Keratinocyte (primary cell): ENCODE results near the gene C18orf54.

ENCODE experiments used
- EZH2 ChIP-seq: IDR thresholded peaks from one replicate; pipeline ENCODE4 v1.6.1; 2012; ENCODE audit warnings: inconsistent platforms, mild to moderate bottlenecking, low read length, moderate library complexity
- TF ChIP-seq, protein P1 (sequence below), 3 experiments: IDR thresholded peaks in 1 of 3; conservative IDR thresholded peaks in 1 of 3; optimal IDR thresholded peaks in 1 of 3; 2 replicates in 2 of 3; 3 replicates in 1 of 3; pipeline versions ENCODE3 to v1.5.1; 2011; ENCODE audit warnings: low read length in 3 of 3, mild to moderate bottlenecking in 3 of 3, moderate library complexity in 2 of 3, control low read depth in 1 of 3, inconsistent platforms in 1 of 3; ENCODE audit not compliant: insufficient read depth in 2 of 3; ENCODE audit errors: extremely low read depth in 1 of 3

DNA sequence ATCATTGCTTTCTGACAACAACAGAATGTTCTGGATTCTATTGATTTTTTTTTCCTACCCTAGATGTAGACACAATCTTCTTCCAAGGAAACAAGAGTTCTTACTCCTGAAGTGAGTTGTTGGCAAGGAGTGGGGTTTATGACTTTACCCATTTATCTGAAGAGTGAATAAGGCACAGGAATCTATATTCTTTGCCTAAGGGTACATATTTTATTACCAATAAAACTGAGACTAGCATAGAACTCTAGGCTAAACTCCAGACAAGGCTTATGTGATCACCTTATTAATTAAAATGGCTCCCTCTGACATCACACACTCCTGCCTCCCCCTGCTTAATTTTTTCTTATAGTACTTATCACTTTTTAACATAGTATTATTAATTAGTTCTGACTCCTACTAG lies 47.6 kb downstream of the C18orf54 start:
- TF ChIP-seq, protein P1, sequence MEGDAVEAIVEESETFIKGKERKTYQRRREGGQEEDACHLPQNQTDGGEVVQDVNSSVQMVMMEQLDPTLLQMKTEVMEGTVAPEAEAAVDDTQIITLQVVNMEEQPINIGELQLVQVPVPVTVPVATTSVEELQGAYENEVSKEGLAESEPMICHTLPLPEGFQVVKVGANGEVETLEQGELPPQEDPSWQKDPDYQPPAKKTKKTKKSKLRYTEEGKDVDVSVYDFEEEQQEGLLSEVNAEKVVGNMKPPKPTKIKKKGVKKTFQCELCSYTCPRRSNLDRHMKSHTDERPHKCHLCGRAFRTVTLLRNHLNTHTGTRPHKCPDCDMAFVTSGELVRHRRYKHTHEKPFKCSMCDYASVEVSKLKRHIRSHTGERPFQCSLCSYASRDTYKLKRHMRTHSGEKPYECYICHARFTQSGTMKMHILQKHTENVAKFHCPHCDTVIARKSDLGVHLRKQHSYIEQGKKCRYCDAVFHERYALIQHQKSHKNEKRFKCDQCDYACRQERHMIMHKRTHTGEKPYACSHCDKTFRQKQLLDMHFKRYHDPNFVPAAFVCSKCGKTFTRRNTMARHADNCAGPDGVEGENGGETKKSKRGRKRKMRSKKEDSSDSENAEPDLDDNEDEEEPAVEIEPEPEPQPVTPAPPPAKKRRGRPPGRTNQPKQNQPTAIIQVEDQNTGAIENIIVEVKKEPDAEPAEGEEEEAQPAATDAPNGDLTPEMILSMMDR (optimal IDR thresholded peaks at IDR 0.05 in 1 of 3, IDR thresholded peaks at IDR 0.05 in 1 of 3, conservative IDR thresholded peaks at IDR 0.05 in 1 of 3; ENCODE audit: extremely low read depth in 1 of 3, insufficient read depth in 2 of 3, low read length in 3 of 3): no peak
- no peak for TF ChIP-seq EZH2
